Embryonic facial prominence (tissue), 1 donor: Measurements from ENCODE around the gene PTPRD.
"Not testable (repeated sequence)": the region's sequence is repeated elsewhere in the genome, so short reads cannot be mapped to it uniquely, and the experiment has no call there.

Source experiments
- DNase-seq: peaks from one replicate; pipeline ENCODE4 v3.0.0-alpha.2; 2016; ENCODE audit errors: extremely low spot score

PTPRD gene

GRCh38 chr9:8724284-8725018 is 1888.4 kb downstream of the PTPRD start:
- no peak for DNase-seq

- DNase-seq = no peak
Measured at GRCh38 chr9:8723195-8723594, 1889.6 kb downstream of the PTPRD start.

- no peak for DNase-seq
Measured at GRCh38 chr9:8719833-8720486, 1892.8 kb downstream of the PTPRD start.

- no peak for DNase-seq
Measured at GRCh38 chr9:8718121-8718725, 1894.6 kb downstream of the PTPRD start.

- DNase-seq = no peak
Measured at GRCh38 chr9:8717146-8717545, 1895.7 kb downstream of the PTPRD start.

DNA sequence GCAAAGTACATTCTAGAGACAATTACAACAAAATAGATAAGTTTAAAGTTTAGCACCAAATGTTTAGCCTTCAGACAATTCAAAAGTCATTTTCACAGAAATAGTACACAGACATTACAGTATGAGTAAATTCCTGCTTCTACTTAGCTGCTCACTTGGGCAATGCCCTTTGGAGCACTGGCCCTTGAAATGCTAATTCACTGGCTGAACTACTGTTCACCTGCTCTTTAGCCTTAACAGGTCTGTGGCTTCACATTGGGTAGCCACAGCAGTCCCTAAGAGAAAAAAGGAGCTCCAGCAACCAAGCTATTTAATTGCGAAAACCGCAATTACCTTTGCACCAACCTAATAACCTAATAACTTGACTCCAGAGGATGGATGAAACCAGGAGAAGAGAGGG is 1897.0 kb downstream of the PTPRD start:
- DNase-seq = no peak

DNA sequence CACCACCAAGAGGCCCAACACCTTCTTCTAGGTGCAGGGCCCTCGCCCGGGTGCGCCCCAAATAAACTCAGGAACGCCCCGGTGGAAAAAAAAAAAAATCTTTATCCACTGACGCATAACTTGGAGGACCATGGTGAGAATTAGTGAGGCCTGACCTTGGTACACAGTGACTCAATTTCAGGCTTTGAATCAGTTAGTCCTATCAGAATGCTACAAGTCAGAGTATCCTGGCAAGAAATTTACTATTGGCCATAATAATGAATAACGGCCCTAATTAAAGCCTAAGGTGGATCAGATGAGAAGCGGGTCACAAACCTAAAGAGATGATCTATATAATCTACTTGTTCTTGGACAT is 1899.0 kb downstream of the PTPRD start:
- no peak for DNase-seq

GRCh38 chr9:8713149-8713810 is 1899.5 kb downstream of the PTPRD start:
- DNase-seq = no peak

- DNase-seq = no peak
Measured at GRCh38 chr9:8709731-8710130, 1903.1 kb downstream of the PTPRD start.

GRCh38 chr9:8708728-8709127 is 1904.1 kb downstream of the PTPRD start:
- DNase-seq = no peak

DNA sequence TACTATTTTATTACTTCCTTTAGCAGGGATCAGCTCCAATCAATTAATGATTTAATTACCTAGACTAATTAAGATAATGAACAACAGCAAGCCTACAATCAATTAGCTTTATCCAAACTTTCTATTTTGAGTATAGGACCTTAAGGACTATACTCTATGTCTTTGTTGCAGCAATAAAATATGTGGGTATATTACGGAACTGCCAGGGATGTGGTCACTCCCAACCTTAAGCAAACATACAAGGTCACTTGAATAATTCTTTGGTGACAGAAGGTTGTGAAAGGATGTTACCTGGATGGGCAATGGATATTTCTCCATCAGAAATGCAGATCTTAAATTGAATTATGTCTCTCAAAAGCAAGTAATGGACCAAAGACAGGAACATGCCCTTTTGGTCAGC is 1905.8 kb downstream of the PTPRD start:
- DNase-seq = no peak

- no peak for DNase-seq
Measured at GRCh38 chr9:8706531-8706930, 1906.3 kb downstream of the PTPRD start.

DNA sequence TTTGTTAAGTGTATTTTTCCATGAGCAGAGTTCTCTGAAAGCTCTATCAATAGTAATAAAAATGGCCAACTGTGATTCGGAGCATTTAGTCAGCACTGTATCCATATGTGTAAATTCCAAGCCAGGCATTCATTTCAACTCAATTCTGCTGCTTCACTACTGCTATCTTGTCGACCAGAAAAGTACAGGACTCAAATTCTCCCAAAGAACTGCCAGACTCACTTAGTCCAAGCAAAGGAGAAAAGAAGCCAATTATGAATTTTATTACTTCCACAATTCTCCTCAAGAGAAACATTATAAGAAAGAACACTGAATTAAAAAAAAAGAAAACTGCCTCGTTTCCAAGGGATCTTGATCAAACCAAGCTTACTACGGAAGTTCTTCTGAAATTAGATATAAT is 1906.9 kb downstream of the PTPRD start:
- DNase-seq = no peak

DNA sequence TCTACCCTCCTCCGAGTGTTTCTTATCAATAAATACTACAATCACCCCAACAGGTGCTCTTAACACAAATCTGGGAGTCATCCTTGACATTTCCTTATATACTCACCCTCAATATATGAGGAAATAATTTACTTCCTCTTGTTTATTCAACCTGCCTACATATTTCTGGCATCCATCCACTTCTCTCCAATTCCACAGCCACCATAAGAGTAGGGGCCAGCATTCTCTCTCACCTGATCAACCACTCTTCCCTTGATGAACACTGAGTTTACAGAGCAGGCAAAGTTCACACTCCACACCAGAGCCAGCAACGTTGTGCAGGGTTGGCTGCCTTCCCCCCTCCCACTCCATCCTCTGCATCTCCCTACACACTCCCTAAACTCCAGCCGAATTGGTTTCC is 1908.9 kb downstream of the PTPRD start:
- no peak for DNase-seq

- no peak for DNase-seq
Measured at GRCh38 chr9:8701904-8702303, 1910.9 kb downstream of the PTPRD start.

DNA sequence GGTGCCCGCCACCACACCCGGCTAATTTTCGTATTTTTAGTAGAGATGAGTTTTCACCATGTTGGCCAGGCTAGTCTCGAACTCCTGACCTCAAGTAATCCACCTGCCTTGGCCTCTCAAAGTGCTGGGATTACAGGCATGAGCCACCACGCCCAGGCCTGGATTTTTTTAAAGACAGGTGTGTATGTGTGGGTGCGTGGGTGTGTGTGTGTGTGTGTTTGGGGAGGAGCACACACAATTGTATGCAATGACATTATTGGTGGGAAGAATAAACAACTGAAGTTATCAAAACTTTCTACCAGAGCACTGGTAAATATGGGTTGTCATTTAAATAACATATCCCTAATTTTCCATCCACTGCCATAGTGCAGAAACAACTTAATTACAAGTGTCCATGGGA is 1915.2 kb downstream of the PTPRD start:
- DNase-seq = not testable (repeated sequence)

GRCh38 chr9:8696516-8696915 is 1916.3 kb downstream of the PTPRD start:
- no peak for DNase-seq

GRCh38 chr9:8694983-8695588 is 1917.7 kb downstream of the PTPRD start:
- no peak for DNase-seq

GRCh38 chr9:8693464-8693863 is 1919.3 kb downstream of the PTPRD start:
- no peak for DNase-seq

DNA sequence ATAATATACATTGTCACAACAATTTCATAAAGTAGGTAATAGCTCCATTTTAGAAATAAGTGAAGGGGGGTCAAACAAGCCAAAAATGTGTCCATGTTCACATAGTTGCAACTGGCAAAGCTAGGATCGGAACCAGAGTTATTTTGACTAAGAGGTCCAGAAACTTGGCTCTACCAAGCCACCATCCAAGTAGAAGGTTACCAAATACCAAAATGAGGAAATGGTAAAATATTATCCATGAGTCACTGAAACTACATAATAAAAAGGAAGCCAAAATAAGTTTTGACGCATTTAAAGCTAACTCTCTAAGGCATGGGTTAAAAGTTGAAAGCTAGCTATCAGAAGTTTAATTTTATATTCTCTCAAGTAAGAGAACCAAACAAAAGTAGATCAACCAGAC is 1926.3 kb downstream of the PTPRD start:
- DNase-seq = no peak

- DNase-seq = no peak
Measured at GRCh38 chr9:8685825-8686224, 1927.0 kb downstream of the PTPRD start.

GRCh38 chr9:8684978-8685708 is 1927.7 kb downstream of the PTPRD start:
- no peak for DNase-seq
